ENCODE data around the gene FOXL3.

Gene FOXL3

GRCh38 chr7:338295-339061, 48.5 kb downstream of the FOXL3 start:
- DNase-seq (ENCODE audit: low spot score): no peak

- no peak for DNase-seq (ENCODE audit: low spot score)
Measured at GRCh38 chr7:339062-339342, 49.0 kb downstream of the FOXL3 start.

GRCh38 chr7:339696-340095, 49.7 kb downstream of the FOXL3 start:
- no peak for DNase-seq (ENCODE audit: low spot score)

- DNase-seq (ENCODE audit: low spot score): no peak
Measured at GRCh38 chr7:340200-340937, 50.4 kb downstream of the FOXL3 start.

Data from putamen (tissue), 1 donor.